ENCODE measurements around the gene TCF7L2.

The TCF7L2 gene

DNA sequence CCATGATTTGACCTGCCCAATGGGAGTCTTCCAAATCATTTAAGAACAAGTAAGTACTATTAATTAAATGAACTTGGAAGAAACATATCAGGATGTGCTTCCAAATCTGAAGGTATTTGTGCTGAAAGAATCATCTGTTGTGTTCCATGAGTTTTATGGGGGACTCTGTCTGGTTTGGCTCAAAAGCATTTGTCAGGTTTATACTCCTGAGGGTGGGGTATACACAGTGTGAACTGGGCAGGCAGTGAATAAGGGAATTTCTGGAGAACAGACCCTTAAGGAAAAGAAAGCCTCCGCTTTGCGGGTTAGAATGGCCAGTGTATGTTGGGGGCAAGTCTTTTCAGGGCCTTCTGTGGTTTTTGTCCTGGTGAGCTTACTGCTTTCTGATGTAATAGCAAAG, 29.9 kb downstream of the TCF7L2 start:
- Histone ChIP-seq H3K27me3 (ENCODE audit: low read length) (no peaks in the 10 kb centered on the region), H4K20me1 (ENCODE audit: low read depth, low read length) (no peaks in the 10 kb centered on the region), H3K4me3 (ENCODE audit: insufficient read depth, low read length, poor library complexity, severe bottlenecking) (no peak overlapping the region), H3K9me3 (ENCODE audit: insufficient read depth, low read length) (no peaks in the 10 kb centered on the region), H3K9ac (ENCODE audit: low read length) (no peak overlapping the region), H3K27ac (ENCODE audit: low read depth, low read length) (no peak overlapping the region), H3K9me2 (replicated peaks; ENCODE audit: insufficient read depth, low read length) (no peaks in the 10 kb centered on the region), H3K79me2 (ENCODE audit: insufficient read depth, low read length) (no peaks in the 10 kb centered on the region), H3F3A (ENCODE audit: insufficient read depth) (no peaks in the 10 kb centered on the region), H3K4me2 (ENCODE audit: low read depth, low read length, poor library complexity, severe bottlenecking) (no peak overlapping the region), H3K36me3 (ENCODE audit: low read length) (no peaks in the 10 kb centered on the region), H2AFZ (ENCODE audit: low read depth, low read length, severe bottlenecking) (no peak overlapping the region)
- TF ChIP-seq EZH2phosphoT487 (conservative IDR thresholded peaks at IDR 0.05; ENCODE audit: low read length) = no peak
- TF ChIP-seq, protein P1, sequence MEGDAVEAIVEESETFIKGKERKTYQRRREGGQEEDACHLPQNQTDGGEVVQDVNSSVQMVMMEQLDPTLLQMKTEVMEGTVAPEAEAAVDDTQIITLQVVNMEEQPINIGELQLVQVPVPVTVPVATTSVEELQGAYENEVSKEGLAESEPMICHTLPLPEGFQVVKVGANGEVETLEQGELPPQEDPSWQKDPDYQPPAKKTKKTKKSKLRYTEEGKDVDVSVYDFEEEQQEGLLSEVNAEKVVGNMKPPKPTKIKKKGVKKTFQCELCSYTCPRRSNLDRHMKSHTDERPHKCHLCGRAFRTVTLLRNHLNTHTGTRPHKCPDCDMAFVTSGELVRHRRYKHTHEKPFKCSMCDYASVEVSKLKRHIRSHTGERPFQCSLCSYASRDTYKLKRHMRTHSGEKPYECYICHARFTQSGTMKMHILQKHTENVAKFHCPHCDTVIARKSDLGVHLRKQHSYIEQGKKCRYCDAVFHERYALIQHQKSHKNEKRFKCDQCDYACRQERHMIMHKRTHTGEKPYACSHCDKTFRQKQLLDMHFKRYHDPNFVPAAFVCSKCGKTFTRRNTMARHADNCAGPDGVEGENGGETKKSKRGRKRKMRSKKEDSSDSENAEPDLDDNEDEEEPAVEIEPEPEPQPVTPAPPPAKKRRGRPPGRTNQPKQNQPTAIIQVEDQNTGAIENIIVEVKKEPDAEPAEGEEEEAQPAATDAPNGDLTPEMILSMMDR (IDR thresholded peaks at IDR 0.05; ENCODE audit: insufficient read depth, low read length, poor library complexity, severe bottlenecking) = no peak

DNA sequence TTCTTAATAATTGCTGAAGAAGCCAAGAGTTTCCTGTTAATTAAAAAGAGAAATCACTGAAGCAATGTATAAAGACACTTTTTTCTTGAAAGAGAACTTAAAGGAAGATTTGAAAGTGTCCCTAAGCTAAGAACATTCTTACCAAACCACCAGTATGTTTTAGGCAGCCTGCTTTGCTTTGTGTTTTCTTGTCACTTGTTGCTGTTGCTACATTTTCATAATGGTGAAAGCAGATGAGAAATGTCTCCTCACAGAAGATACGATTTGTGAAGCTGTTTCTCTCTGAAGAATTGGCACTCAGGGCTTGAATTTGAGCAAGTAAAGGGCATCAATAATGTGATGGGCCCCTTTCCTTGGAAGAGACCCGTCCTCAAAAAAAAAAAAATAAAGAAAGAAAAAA, 30.9 kb downstream of the TCF7L2 start:
- Histone ChIP-seq H3F3A (ENCODE audit: insufficient read depth) (no peaks in the 10 kb centered on the region), H3K79me2 (ENCODE audit: insufficient read depth, low read length) (no peaks in the 10 kb centered on the region), H3K4me2 (ENCODE audit: low read depth, low read length, poor library complexity, severe bottlenecking) (peak overlapping the region; percentile 47), H3K36me3 (ENCODE audit: low read length) (no peaks in the 10 kb centered on the region), H4K20me1 (ENCODE audit: low read depth, low read length) (no peaks in the 10 kb centered on the region), H3K9me3 (ENCODE audit: insufficient read depth, low read length) (no peaks in the 10 kb centered on the region), H2AFZ (ENCODE audit: low read depth, low read length, severe bottlenecking) (no peak overlapping the region), H3K27ac (ENCODE audit: low read depth, low read length) (no peak overlapping the region), H3K9ac (ENCODE audit: low read length) (no peak overlapping the region), H3K27me3 (ENCODE audit: low read length) (no peaks in the 10 kb centered on the region), H3K9me2 (replicated peaks; ENCODE audit: insufficient read depth, low read length) (no peaks in the 10 kb centered on the region), H3K4me3 (ENCODE audit: insufficient read depth, low read length, poor library complexity, severe bottlenecking) (no peak overlapping the region)
- TF ChIP-seq EZH2phosphoT487 (conservative IDR thresholded peaks at IDR 0.05; ENCODE audit: low read length) = no peak
- TF ChIP-seq, protein P1 (IDR thresholded peaks at IDR 0.05; ENCODE audit: insufficient read depth, low read length, poor library complexity, severe bottlenecking) = no peak

DNA sequence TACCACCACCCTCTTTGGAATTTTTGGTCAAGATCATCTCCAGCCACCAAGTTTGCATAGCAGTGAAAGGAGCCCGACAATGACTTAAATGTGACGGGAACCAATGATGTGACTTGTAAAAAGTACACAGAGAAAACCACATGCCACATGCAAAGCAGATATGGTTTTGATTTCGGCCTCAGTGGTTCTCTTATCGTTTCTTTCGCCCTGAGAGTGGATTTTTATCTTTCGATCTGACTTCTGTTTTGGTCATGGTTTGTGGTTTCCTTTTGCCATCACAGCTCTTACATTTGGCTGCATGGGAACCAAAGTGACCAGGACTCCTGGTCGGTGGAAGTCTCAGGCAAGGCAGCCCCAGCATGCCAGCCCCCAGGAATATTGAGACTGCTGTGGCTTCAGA, 31.5 kb downstream of the TCF7L2 start:
- no peaks in the 10 kb centered on the region for H3K36me3 ChIP-seq (ENCODE audit: low read length)
- no peak overlapping the region for H2AFZ ChIP-seq (ENCODE audit: low read depth, low read length, severe bottlenecking)
- no peaks in the 10 kb centered on the region for H4K20me1 ChIP-seq (ENCODE audit: low read depth, low read length)
- H3K4me2 ChIP-seq (ENCODE audit: low read depth, low read length, poor library complexity, severe bottlenecking) = peak overlapping the region; percentile 47
- TF ChIP-seq, protein P1 (IDR thresholded peaks at IDR 0.05; ENCODE audit: insufficient read depth, low read length, poor library complexity, severe bottlenecking) = no peak
- no peak for TF ChIP-seq EZH2phosphoT487 (conservative IDR thresholded peaks at IDR 0.05; ENCODE audit: low read length)
- no peaks in the 10 kb centered on the region for H3K9me3 ChIP-seq (ENCODE audit: insufficient read depth, low read length)
- no peaks in the 10 kb centered on the region for H3K9me2 ChIP-seq (replicated peaks; ENCODE audit: insufficient read depth, low read length)
- no peak overlapping the region for H3K9ac ChIP-seq (ENCODE audit: low read length)
- no peaks in the 10 kb centered on the region for H3F3A ChIP-seq (ENCODE audit: insufficient read depth)
- no peaks in the 10 kb centered on the region for H3K79me2 ChIP-seq (ENCODE audit: insufficient read depth, low read length)
- H3K27ac ChIP-seq (ENCODE audit: low read depth, low read length) = no peak overlapping the region
- H3K27me3 ChIP-seq (ENCODE audit: low read length) = no peaks in the 10 kb centered on the region
- H3K4me3 ChIP-seq (ENCODE audit: insufficient read depth, low read length, poor library complexity, severe bottlenecking) = no peak overlapping the region

Data from SU-DHL-6 (cell line).